SHP77 (cell line): ENCODE data around the gene IFTAP.
A peak's percentile ranks its signal among the peaks of the same experiment; 100 is the strongest.

Experiments used
- DNase-seq, 2 experiments: peaks; one replicate each; lab custom pipeline; 2025; lab: John Stamatoyannopoulos, UW

Gene IFTAP, protein sequence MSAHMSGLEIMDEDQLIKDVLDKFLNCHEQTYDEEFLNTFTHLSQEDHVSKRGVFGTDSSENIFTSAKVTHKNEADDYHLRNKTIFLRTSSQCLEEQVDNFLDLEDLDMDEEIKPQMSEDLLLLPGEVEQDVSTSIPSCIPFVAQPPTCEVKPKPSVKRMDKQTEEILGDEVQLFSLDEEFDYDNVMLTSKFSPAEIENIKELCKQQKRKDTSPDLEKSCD

DNA sequence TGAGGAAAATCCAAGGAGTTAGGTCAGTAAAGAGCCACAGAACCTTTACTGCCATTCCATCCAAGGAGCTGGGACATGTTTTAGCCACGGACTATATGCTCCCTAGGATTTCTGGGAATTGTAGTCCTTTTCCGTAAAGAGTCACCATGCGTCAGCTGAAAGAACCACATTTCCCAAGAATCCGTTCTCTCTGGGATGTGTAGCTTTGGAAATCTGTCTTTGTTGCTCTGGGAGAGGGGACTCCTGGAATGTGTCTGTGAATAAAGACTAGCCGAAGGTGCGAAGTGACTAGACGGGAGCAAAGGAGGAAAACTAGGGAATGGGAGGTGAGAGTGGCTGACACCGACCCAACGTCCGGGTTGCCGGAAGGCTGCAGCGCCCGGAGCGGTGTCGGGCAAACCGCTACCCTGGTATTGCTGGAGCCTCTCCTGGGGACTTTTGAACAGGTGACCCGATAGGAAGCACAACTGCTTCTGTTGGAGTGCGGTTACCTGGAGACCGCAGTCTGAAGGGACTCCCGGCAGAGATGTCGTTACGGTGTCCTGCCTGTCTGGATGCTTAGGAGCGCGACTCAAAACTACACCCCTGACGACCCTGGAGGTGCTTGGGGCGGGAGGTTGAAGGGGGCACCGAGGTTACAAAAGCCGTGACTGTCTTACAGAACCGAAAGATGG lies at the start of gene IFTAP:
IFTAP (plus strand) TSS at position 187 of the 674 bp plus-strand sequence. CDS start 15,602 bp downstream, outside the sequence.
- DNase-seq, result peak; percentile 94

DNA sequence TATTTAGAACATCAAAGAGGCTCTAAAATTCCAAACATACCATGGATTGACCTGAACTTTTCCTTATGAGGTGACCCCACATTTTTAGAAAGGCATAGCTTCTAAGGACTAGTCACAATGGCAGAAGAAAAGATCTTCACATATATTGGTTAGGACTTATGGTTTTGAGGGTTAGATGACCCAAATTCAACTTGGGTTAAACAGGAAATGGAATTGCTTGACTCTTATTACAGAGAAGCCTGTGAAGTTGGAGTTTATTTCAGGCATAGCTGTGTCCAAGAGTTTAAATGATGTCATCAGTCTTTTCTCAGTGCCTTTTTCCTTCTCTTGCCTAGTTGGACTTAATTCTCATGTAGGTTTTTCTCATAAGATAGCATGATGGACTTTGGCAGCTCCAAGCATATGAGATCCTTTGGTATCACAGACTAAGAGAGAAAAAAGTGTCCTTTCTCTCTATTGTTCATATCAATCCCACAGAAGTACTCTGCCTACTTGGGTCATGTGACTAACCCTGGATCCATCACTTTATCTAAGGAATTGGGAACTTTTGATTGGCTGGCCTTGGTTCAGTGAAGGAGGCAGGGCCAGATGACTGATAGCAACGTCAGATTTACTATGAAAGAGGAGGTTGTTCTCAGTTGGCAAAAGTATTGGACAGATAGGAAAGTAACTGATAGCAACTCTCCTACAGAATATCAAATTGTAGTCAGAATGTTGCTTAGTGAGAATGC lies 43.8 kb upstream of the IFTAP start:
- no peak for DNase-seq

DNA sequence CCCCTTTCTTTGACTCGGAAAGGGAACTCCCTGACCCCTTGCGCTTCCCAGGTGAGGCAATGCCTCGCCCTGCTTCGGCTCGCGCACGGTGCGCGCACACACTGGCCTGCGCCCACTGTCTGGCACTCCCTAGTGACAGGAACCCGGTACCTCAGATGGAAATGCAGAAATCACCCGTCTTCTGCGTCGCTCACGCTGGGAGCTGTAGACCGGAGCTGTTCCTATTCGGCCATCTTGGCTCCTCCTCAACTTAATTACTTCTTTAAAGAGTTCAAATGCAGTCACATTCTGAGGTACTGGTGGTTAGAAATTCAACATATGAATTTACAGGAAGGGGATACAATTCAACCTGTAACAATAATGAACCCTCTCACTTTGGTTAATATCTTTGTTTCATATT lies 36.9 kb upstream of the IFTAP start:
- peak in 1 of 2 experiments; percentile 46 for DNase-seq

DNA sequence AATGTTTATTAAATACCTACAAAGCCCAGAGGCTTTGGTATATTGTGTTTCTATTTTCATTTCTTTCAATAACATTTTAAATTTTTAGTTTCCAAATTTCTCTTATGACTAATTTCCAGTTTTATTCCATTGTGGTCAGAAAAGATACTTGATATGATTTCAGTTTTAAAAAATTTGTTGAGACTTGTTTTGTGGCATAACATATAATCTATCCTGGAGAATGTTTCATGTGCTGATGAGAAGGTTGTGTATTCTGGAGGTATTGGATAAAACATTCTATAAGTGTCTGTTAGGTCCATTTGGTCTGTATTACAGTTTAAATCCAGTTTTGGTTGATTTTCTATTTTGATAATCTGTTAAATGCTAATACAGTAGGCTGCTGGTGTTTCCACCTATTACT lies 36.3 kb upstream of the IFTAP start:
- DNase-seq, result no peak

DNA sequence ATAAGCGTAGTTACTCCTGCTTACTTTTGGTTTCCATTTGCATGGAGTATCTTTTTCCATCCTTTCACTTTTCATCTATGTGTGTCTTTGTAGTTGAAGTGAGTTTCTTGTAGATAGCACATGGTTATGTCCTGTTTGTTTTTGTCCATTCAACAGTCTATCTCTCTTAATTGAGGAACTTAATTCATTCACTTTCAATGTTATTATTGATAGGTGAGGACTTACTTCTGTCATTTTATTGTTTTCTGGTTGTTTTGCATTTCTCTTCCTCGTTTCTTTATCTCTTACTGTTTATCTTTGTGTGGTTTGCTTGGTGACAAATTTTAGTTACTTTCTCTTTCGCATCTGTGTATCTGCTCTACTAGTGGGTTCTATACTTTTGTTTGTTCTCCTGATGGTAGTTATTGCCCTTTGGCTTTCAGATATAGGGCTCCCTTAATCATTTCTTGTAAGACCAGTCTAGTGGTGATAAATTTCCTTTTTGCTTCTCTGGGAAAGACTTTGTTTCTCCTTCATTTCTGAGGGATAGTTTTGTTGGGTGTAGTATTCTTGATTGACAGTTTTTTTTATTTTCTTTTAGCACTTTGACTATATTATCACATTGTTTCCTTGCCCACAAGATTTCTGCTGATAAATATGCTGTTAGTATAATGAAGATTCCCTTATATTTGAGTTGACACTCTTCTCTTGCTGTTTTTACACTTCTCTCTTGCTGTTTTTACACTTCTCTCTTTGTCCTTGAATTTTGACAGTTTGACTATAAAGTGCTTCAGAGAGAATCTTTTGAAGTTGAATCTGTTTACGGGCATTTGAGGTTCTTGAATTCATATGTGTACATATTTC lies 35.5 kb upstream of the IFTAP start:
- DNase-seq, result no peak

DNA sequence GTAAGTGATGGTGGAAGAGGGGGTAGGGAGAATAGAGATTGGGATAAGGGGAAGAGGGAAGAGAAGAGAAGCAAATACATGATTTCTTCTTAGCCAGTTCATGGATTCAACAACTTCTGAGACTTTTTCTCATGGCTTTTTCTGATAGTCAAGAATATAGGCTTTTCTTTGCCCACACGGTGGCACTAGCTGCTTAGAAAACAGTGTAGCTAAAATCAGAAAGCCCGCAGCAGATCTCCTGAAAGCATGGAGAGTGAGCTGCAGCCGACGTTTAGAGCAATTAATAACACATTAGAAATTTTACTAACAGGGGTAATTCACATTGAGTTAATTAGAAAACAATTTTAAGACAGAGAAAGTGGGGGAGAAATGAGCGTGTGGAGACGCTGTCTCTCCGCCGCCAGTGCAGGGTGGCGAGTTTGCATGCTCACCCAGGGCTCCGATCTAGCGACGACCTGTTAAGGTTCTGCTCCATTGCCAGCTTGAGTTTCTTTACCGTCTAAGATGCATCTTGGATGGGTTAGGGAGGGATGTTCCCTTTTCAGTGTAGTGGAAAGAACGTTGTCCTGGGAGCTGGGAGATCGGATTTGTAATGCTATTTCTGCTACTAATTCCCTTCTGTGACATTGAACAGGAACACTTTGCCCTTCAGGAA lies 29.8 kb upstream of the IFTAP start:
- peak; percentile 70 to 73 for DNase-seq

DNA sequence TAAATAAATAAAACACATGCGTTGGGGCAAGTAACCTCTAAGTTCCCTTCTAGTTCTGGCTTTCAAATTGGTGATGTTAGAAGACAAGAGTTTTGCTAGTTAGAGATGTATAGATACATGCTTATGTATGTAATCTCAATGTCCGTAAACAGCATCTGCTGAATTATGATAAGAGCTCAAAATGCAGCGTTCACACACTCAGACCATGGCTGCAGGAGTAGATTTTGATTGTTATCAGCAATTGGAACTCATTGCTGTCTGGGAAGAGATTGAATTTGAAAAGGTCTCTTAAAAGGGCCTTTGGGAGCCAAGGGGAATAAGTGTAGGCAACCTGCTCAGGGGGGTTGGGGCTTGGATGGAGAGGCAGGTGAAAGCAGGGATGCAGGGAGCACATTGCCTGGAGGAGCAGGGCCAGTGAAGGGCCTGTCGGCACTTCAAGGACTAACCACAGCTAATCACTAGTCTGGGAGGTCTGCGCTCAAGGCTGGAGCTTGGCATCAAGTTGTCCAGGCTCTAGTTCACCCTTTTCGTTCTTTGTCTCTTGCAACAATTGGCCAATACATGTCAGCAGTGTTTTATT lies 29.2 kb upstream of the IFTAP start:
- DNase-seq, result no peak

DNA sequence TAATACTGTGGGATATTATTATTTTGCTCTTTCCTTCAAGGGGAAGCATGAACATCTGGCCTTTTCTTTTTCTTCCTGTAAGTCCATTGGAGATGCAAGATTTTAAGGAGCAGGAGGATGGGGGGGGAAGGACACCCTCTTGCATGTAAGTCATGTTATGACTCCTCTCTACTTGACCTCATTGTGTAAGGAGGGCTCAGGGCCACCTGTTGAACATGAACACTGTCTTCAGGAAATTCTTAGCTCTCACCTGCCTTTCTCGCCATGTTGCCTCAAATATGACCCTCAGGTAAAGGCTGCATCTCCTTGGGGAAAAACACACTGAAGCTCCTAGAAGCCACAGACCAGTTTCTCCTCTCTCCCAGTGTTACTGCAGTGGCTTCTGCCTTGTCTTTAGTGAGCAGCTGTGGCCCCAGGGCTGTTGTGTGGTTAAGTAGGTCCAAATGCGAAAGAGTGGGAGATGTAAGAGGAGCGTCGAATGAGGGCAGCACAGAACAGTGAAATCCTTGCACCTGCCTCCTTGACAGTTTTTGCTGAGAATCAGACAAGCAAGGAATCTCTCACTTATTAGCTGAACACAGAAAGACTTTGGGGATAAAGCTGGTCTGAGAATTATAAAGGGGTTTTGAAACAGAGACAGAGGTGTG lies 27.8 kb upstream of the IFTAP start:
- DNase-seq, result no peak

DNA sequence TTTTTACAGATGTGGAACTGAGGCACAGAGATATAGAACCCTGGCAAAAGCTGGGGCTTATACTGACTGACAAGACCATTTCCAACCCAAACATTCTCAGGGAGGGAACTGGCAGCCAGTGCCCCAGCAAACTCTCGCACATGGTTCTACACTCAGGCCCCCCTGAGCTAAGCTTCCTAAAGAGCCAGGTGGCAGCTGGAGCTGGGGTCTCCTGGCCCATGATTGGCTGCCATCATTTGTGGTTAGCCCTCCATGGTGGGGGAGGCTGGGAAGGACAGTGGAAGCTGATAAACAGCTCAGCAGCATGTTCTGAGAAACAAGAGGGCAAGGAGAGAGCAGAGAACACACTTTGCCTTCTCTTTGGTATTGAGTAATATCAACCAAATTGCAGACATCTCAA lies 26.6 kb upstream of the IFTAP start, which contains the start of gene RAG1:
RAG1 (plus strand) TSS at position 314 of the 400 bp plus-strand sequence. CDS start 5,298 bp downstream, outside the sequence.
- no peak for DNase-seq

DNA sequence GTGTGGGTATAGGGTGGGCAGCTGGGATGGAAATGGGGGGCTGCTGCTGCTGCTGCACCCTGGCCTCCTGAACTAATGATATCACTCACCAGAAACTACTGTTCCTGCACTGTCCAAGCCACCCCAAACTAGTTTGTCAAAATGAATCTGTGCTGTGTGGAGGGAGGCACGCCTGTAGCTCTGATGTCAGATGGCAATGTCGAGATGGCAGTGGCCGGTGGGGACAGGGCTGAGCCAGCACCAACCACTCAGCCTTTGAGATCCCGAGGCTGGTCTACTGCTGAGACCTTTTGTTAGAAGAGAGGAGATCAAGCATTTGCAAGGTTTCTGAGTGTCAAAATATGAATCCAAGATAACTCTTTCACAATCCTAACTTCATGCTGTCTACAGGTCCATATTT lies 25.2 kb upstream of the IFTAP start:
- DNase-seq, result no peak

DNA sequence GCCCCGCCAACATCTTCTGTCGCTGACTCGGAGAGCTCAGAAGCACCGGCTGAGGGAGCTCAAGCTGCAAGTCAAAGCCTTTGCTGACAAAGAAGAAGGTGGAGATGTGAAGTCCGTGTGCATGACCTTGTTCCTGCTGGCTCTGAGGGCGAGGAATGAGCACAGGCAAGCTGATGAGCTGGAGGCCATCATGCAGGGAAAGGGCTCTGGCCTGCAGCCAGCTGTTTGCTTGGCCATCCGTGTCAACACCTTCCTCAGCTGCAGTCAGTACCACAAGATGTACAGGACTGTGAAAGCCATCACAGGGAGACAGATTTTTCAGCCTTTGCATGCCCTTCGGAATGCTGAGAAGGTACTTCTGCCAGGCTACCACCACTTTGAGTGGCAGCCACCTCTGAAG lies 19.8 kb upstream of the IFTAP start:
- no peak for DNase-seq

DNA sequence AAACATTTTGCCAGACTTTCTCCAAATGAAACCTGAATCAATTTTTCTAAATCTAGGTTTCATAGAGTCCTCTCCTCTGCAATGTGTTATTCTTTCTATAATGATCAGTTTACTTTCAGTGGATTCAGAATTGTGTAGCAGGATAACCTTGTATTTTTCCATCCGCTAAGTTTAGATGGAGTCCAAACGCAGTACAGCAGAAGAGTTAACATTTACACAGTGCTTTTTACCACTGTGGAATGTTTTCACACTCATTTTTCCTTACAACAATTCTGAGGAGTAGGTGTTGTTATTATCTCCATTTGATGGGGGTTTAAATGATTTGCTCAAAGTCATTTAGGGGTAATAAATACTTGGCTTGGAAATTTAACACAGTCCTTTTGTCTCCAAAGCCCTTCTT lies 16.9 kb upstream of the IFTAP start:
- DNase-seq, result no peak

DNA sequence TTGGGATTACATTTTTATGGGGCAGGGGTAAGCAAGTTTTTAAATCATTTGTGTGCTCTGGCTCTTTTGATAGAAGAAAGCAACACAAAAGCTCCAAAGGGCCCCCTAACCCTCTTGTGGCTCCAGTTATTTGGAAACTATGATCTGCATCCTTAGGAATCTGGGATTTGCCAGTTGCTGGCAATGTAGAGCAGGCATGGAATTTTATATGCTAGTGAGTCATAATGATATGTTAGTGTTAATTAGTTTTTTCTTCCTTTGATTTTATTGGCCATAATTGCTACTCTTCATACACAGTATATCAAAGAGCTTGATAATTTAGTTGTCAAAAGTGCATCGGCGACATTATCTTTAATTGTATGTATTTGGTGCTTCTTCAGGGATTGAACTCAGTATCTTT lies 16.4 kb upstream of the IFTAP start:
- DNase-seq, result no peak

DNA sequence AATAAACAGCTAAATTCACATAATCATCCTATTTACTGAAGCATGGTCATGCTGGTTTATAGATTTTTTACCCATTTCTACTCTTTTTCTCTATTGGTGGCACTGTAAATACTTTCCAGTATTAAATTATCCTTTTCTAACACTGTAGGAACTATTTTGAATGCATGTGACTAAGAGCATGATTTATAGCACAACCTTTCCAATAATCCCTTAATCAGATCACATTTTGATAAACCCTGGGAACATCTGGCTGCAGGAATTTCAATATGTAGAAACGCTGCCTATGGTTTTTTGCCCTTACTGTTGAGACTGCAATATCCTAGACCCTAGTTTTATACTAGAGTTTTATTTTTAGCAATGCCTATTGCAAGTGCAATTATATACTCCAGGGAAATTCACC lies 15.8 kb upstream of the IFTAP start:
- DNase-seq, result no peak

DNA sequence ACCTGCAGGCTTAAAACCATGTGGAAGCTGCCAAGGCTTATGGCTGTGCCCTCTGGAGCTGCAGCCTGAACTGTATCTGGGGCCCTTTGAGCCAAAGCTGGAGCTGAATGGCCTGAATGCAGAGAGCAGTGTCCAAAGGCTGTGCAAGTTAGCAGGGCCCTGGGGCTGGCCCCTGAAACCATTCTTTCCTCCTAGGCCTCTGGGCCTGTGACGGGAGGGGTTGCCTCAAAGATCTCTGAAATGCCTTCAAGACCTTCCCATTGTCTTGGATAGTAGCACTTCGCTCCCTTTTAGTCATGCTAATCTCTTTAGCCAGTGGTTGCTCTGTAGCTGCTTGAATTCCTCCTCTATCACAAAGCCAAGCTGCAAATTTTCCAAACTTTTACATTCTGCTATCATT lies 12.8 kb upstream of the IFTAP start:
- no peak for DNase-seq

DNA sequence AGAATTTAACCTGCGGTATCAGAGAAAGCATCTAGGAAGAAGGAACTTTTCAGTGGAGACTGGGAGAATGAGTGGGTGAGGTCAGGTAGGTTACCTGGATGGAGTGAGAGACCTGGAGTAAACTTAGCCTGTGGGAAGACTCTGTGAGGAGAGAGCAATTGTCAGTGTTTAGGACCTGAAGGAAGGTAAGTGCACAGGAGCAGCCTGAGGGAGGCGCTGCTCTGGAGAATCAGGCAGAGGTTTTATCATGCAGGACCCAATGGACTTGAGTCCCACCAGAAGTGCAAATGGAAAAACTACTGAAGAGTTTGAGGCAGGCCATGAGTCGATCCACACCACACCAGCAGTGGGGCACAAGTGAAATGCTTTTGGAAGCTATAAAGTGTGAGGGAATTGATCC lies 10.6 kb upstream of the IFTAP start:
- no peak for DNase-seq

DNA sequence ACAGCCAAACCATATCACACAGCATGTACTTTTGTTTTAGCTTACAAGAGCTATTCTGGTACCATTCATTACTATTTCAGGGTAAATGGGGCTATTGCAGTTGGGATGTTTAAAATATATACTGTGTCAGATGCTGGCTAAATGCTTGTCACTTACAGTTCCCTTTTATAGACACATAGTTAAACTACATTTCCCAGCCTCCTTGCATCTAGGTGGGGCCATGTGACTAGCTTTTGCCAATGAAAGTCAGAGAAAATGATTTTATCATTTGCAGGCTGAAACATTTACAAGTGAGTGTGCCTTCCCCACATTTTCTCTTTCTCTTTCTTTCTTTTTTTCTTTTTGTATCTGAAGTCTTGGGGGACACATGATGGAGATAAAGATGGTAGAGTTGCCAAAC lies 7.8 kb upstream of the IFTAP start:
- DNase-seq, result no peak

DNA sequence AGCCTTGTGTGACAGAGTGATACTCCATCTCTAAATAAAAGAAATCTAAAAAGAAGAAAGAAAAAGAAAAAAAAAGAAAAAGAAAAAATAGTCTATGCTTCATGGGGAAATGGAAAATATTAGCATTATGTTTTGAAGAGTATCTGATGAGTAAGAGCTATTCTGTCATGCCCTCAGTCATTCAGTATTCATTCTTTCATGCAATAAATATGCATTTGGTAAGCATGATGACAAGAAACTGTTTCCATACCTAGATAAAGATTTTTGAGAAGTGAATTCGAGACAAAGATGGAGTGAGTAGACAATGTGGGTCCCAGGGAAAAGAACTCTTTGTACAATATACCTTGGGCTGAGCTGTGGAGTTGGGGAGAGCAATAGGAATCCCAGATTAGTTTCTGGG lies 6.2 kb upstream of the IFTAP start:
- no peak for DNase-seq

DNA sequence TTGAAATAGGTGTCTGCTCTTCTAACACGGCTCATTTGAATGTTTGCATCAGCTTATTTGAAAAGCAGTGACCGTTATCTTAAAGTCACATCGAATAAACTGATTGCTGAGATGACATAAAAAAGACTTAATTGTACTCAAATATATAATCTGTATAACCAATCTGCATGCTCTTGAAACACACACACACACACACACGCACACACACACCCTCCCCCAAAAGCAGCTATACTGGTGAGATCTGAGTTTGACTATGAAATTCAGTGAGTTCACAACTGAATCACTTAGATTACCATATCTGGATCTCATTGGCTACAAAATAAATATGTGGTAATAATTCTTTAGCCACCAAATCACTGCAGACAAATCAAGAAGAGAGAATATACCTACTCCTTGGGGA lies 3.8 kb upstream of the IFTAP start:
- DNase-seq, result no peak

DNA sequence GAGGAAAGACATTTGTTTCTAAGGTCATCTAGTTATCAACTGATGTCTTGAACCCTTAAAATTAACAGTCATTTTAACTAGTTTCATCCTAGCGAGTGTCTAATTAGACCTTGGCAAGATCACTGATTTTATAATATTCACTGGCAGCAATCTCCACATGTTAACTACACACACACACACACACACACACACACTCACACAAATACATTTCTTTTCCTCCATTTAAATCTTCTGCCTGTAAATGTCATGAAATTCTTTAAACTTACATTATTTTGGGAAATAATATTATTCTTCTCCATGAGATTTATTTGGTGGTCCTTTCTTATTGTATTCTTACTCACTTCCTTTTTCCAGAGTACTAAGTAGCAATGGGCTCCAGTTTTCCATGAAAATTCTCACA lies 2.9 kb upstream of the IFTAP start:
- no peak for DNase-seq

DNA sequence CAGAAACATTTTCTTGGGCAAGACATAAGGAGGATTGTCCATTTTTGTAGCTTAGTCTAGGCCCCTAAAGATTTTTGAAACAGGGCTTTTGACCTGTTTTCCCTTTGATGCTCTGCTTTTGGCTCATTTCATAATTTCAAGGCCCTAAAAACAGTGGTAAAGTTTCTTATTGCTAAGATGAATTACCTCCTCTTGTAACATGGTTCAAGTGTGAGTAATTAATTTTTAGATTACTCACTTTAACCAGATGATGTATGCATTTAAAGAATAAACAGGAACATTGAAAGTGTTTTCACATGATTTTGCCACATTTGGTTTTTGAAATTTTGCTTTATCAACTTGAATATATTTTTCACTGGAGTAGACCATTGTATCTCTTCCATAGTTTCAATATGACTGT lies 2.6 kb downstream of the IFTAP start:
- no peak for DNase-seq
